ENCODE data around the gene ZDHHC11B. TPM values are rescaled to one million over a fixed set of nuclear protein-coding genes. Genes with fewer than 3 reads are reported as not detected.

The ZDHHC11B gene
- polyA plus RNA-seq, 1 donor (not counting 4 experiments of a cell fraction or from before 2014, with no cell fraction given) = 0.18 TPM

DNA sequence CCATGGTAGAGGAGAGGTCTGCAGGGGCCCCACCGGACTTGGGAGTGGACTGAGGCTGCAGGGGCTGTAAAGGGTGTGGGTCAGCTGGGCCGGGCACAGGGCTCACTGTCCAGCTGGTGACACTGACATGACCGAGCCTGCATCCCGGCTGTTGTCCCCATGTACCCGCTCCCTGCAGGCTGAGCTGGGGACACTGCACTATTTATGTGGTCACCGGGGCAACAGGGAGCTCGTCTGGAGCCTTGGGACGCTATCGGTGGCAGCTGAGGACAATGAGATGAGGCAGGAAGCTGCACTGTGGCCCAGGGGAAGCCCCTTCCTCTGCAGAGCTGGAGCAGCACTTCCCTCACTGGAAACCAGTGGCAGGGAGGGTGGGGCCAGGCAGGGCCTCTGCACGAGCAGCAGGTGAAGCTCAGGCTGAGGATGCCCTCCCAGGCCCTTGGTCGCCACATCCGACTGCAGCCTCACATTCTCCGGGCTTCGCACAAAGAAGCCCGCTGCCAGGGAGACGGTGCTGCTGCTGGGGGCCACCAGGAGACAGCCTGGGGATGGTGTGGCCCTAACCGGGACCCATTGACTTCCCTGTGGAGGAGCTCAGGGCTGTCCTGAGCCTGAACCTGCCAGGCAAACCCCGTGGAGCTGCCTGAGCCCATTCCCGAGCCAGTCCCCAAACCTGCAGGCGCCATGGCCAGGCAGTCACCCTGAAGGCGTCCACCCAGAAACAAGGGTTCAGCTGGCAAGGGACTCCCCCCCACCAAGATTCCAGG, 26.4 kb downstream of the ZDHHC11B start:
- Histone ChIP-seq H3K4me3 (ENCODE audit: control insufficient read depth in 2 of 3, extremely low read depth in 1 of 3, insufficient read depth in 2 of 3, low read depth in 1 of 3, low read length in 3 of 3) (no peak overlapping the region), H3K9ac (ENCODE audit: control insufficient read depth, extremely low read depth, insufficient read depth, low read length) (no peak overlapping the region), H3K36me3 (ENCODE audit: control insufficient read depth in 2 of 2, extremely low read depth in 1 of 2, insufficient read depth in 2 of 2, low read length in 2 of 2) (no peaks in the 10 kb centered on the region), H3K9me3 (ENCODE audit: control insufficient read depth, low read depth, low read length) (no peaks in the 10 kb centered on the region), H3K4me1 (ENCODE audit: control insufficient read depth, extremely low read depth, insufficient read depth, low read length) (peaks cover 4% of the 10 kb centered on the region), H4K20me1 (ENCODE audit: control insufficient read depth, extremely low read depth, insufficient read depth, low read length) (peaks cover 4% of the 10 kb centered on the region), H3K9me1 (ENCODE audit: control insufficient read depth, extremely low read depth, insufficient read depth, low read length) (no peaks in the 10 kb centered on the region), H3K4me2 (ENCODE audit: control insufficient read depth, extremely low read depth, insufficient read depth, low read depth, low read length) (no peak overlapping the region), H2AFZ (ENCODE audit: control insufficient read depth, low read length) (no peak overlapping the region), H3K27me3 (ENCODE audit: control insufficient read depth, extremely low read depth, insufficient read depth, low read length) (peaks cover 35% of the 10 kb centered on the region), H3K27ac (ENCODE audit: control insufficient read depth, insufficient read depth, low read length) (no peak overlapping the region), H3K79me2 (ENCODE audit: control insufficient read depth, insufficient read depth, low read length) (no peaks in the 10 kb centered on the region)
- DNase-seq (ENCODE audit: low read depth, low spot score) (no peak), FAIRE-seq (no peak)
- dilution Hi-C loops (cut with MboI; ENCODE audit: extremely low pct_ligation_motif_present, low sequenced_read_pairs) = no loop called here
- no peak for TF ChIP-seq EZH2 (IDR thresholded peaks at IDR 0.05; ENCODE audit: low read length)
- TF ChIP-seq, protein P1, sequence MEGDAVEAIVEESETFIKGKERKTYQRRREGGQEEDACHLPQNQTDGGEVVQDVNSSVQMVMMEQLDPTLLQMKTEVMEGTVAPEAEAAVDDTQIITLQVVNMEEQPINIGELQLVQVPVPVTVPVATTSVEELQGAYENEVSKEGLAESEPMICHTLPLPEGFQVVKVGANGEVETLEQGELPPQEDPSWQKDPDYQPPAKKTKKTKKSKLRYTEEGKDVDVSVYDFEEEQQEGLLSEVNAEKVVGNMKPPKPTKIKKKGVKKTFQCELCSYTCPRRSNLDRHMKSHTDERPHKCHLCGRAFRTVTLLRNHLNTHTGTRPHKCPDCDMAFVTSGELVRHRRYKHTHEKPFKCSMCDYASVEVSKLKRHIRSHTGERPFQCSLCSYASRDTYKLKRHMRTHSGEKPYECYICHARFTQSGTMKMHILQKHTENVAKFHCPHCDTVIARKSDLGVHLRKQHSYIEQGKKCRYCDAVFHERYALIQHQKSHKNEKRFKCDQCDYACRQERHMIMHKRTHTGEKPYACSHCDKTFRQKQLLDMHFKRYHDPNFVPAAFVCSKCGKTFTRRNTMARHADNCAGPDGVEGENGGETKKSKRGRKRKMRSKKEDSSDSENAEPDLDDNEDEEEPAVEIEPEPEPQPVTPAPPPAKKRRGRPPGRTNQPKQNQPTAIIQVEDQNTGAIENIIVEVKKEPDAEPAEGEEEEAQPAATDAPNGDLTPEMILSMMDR (optimal IDR thresholded peaks at IDR 0.05 in 1 of 3, IDR thresholded peaks at IDR 0.05 in 1 of 3, conservative IDR thresholded peaks at IDR 0.05 in 1 of 3; ENCODE audit: extremely low read depth in 1 of 3, insufficient read depth in 2 of 3, low read length in 3 of 3) = no peak

DNA sequence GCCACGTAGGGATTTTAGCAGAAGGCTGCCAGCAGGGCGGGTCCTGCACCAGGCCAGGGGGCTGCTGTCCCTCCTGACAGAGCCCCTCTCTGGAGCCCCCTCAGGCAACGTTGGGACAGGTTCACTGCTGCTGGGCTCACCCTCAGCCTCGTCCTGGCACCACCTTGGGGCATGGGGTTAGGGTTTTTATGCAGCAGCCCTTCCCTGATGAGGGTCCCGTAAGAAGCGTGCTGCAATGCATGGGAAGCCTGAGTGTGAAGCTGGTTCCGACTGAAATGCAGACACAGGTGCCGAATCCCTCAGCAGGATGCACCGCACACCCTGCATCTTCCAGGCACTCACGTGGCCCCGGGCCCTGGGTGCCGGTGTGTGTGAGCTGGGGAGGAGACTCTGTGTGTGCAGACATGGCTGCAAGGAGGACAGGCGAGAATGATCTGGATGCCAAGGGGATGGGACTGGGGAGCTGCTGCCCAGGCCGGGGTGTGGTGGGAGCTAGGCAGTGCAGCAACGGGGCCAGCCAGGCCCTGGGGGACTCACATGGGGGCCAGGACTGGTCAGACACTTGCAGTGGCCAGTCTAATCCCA, 27.1 kb downstream of the ZDHHC11B start:
- TF ChIP-seq, protein P1 (optimal IDR thresholded peaks at IDR 0.05 in 1 of 3, IDR thresholded peaks at IDR 0.05 in 1 of 3, conservative IDR thresholded peaks at IDR 0.05 in 1 of 3; ENCODE audit: extremely low read depth in 1 of 3, insufficient read depth in 2 of 3, low read length in 3 of 3) = no peak
- TF ChIP-seq EZH2 (IDR thresholded peaks at IDR 0.05; ENCODE audit: low read length) = no peak
- H3K9me3 ChIP-seq (ENCODE audit: control insufficient read depth, low read depth, low read length) = no peaks in the 10 kb centered on the region
- H3K9me1 ChIP-seq (ENCODE audit: control insufficient read depth, extremely low read depth, insufficient read depth, low read length) = no peaks in the 10 kb centered on the region
- H3K4me3 ChIP-seq (ENCODE audit: control insufficient read depth in 2 of 3, extremely low read depth in 1 of 3, insufficient read depth in 2 of 3, low read depth in 1 of 3, low read length in 3 of 3) = no peak overlapping the region
- no peak overlapping the region for H3K4me2 ChIP-seq (ENCODE audit: control insufficient read depth, extremely low read depth, insufficient read depth, low read depth, low read length)
- peaks cover 4% of the 10 kb centered on the region for H4K20me1 ChIP-seq (ENCODE audit: control insufficient read depth, extremely low read depth, insufficient read depth, low read length)
- H3K27me3 ChIP-seq (ENCODE audit: control insufficient read depth, extremely low read depth, insufficient read depth, low read length) = peaks cover 35% of the 10 kb centered on the region
- H3K9ac ChIP-seq (ENCODE audit: control insufficient read depth, extremely low read depth, insufficient read depth, low read length) = no peak overlapping the region
- no peak overlapping the region for H2AFZ ChIP-seq (ENCODE audit: control insufficient read depth, low read length)
- H3K4me1 ChIP-seq (ENCODE audit: control insufficient read depth, extremely low read depth, insufficient read depth, low read length) = peaks cover 2% of the 10 kb centered on the region
- no peaks in the 10 kb centered on the region for H3K79me2 ChIP-seq (ENCODE audit: control insufficient read depth, insufficient read depth, low read length)
- FAIRE-seq = no peak
- dilution Hi-C loops (cut with MboI; ENCODE audit: extremely low pct_ligation_motif_present, low sequenced_read_pairs) = no loop called here
- no peaks in the 10 kb centered on the region for H3K36me3 ChIP-seq (ENCODE audit: control insufficient read depth in 2 of 2, extremely low read depth in 1 of 2, insufficient read depth in 2 of 2, low read length in 2 of 2)
- DNase-seq (ENCODE audit: low read depth, low spot score) = no peak
- no peak overlapping the region for H3K27ac ChIP-seq (ENCODE audit: control insufficient read depth, insufficient read depth, low read length)

All from keratinocyte (primary cell).